CD8-positive, alpha-beta memory T cell (primary cell): ENCODE data around the gene CSF1. TPM values are rescaled to one million over a fixed set of nuclear protein-coding genes. Genes with fewer than 3 reads are reported as not detected.
A peak's percentile ranks its signal among the peaks of the same experiment; 100 is the strongest.

ENCODE experiments used
- CTCF ChIA-PET: fragments of 350-600 bp; sonication (Branson Sonifier 250); formaldehyde crosslinking; loops from one replicate; lab custom pipeline; 2021; ENCODE audit warnings: antibody characterized with exemption; lab: Charles Lee
- POLR2A ChIA-PET: fragments of 350-600 bp; sonication (Branson Sonifier 250); formaldehyde crosslinking; loops from one replicate; lab custom pipeline; 2021; ENCODE audit warnings: antibody characterized with exemption; lab: Charles Lee
- DNase-seq, 5 donors: peaks; one replicate each; pipeline versions ENCODE4 v3.0.0 to v3.0.0-alpha.2; 2020 to 2022; ENCODE audit warnings: mixed read lengths in 1 of 5
- H3K27ac ChIP-seq: one replicate; pipeline ENCODE4 v1.7.0; 2013; ENCODE audit warnings: low read depth, mild to moderate bottlenecking, low read length, moderate library complexity
- H3K27me3 ChIP-seq: 2 replicates; pipeline ENCODE4 v1.7.0; 2013; ENCODE audit warnings: low read length, mild to moderate bottlenecking; ENCODE audit not compliant: insufficient read depth, poor library complexity, severe bottlenecking
- H3K36me3 ChIP-seq: 2 replicates; pipeline ENCODE4 v1.7.0; 2013; ENCODE audit warnings: mild to moderate bottlenecking, low read length, moderate library complexity; ENCODE audit not compliant: insufficient read depth
- H3K4me1 ChIP-seq: 2 replicates; pipeline ENCODE4 v1.7.0; 2013; ENCODE audit warnings: mild to moderate bottlenecking, low read length, moderate library complexity; ENCODE audit not compliant: insufficient read depth
- H3K4me3 ChIP-seq: 2 replicates; pipeline ENCODE4 v1.7.0; 2013; ENCODE audit warnings: mild to moderate bottlenecking, low read length
- H3K9me3 ChIP-seq: 2 replicates; pipeline ENCODE4 v1.7.0; 2013; ENCODE audit warnings: mild to moderate bottlenecking, low read length
- H3K27ac Mint-ChIP-seq, 8 donors: one replicate each; pipeline ENCODE4 v1.8.0; 2020 to 2021; ENCODE audit warnings: mixed read lengths in 8 of 8, mild to moderate bottlenecking in 6 of 8, inconsistent platforms in 3 of 8, moderate library complexity in 3 of 8
- H3K27me3 Mint-ChIP-seq, 2 donors: one replicate each; pipeline ENCODE4 v1.8.0; 2020 to 2021; ENCODE audit warnings: mixed read lengths in 2 of 2, mild to moderate bottlenecking in 1 of 2, moderate library complexity in 1 of 2
- H3K36me3 Mint-ChIP-seq, 3 donors: one replicate each; pipeline ENCODE4 v1.8.0; 2020 to 2021; ENCODE audit warnings: mixed read lengths in 3 of 3, inconsistent platforms in 1 of 3, mild to moderate bottlenecking in 1 of 3
- H3K4me1 Mint-ChIP-seq, 3 donors: one replicate each; pipeline ENCODE4 v1.8.0; 2020 to 2021; ENCODE audit warnings: mixed read lengths in 3 of 3, inconsistent platforms in 1 of 3, mild to moderate bottlenecking in 1 of 3
- H3K4me3 Mint-ChIP-seq, 7 donors: one replicate each; pipeline ENCODE4 v1.8.0; 2020 to 2021; ENCODE audit warnings: mixed read lengths in 7 of 7, mild to moderate bottlenecking in 6 of 7, moderate library complexity in 4 of 7, inconsistent platforms in 2 of 7
- H3K9me3 Mint-ChIP-seq, 5 donors: one replicate each; pipeline ENCODE4 v1.8.0; 2020 to 2022; ENCODE audit warnings: mixed read lengths in 5 of 5, mild to moderate bottlenecking in 3 of 5, moderate library complexity in 2 of 5, inconsistent platforms in 1 of 5
- polyA plus RNA-seq: library from polyadenylated mRNA; unstranded; fragments of 300-500 nt; fragmentation: Illumina TruSeq; gene quantifications from one replicate; pipeline ENCODE4 v1.2.3, GENCODE V29; 2021
- total RNA-seq, 2 experiments: library from RNA; stranded (reverse); gene quantifications; one replicate each; pipeline ENCODE4 v1.2.3, GENCODE V29; 2021

CSF1 gene
- total and polyA plus RNA-seq, 3 experiments from 2014 or later: 5.6 to 87.8 (median 82.8) TPM

- no peak overlapping the region for H3K4me3 ChIP-seq
- DNase-seq: no peak
- H3K9me3 ChIP-seq: no peaks in the 10 kb centered on the region
- no peaks in the 10 kb centered on the region for H3K4me1 ChIP-seq
- Mint-ChIP-seq H3K27me3 (peaks cover 0 to 3% of the 10 kb centered on the region in 2 donors), H3K36me3 (peaks cover 11 to 54% (median 22%) of the 10 kb centered on the region in 3 donors), H3K27ac (peak overlapping the region in 1 of 8 donors; percentile 50), H3K4me1 (no peaks in the 10 kb centered on the region), H3K4me3 (no peak overlapping the region), H3K9me3 (no peaks in the 10 kb centered on the region)
- H3K27ac ChIP-seq: no peak overlapping the region
- no peaks in the 10 kb centered on the region for H3K36me3 ChIP-seq
- ChIA-PET CTCF (no interaction called here), POLR2A (no interaction called here)
- H3K27me3 ChIP-seq: no peaks in the 10 kb centered on the region
Observed at GRCh38 chr1:109927911-109928321, 17.3 kb downstream of the CSF1 start.

- Histone ChIP-seq H3K4me3 (no peak overlapping the region), H3K4me1 (no peaks in the 10 kb centered on the region), H3K27ac (no peak overlapping the region), H3K36me3 (no peaks in the 10 kb centered on the region), H3K9me3 (no peaks in the 10 kb centered on the region), H3K27me3 (no peaks in the 10 kb centered on the region)
- peaks cover 0 to 3% of the 10 kb centered on the region in 2 donors for H3K27me3 Mint-ChIP-seq
- no peak overlapping the region for H3K4me3 Mint-ChIP-seq
- ChIA-PET CTCF (no interaction called here), POLR2A (no interaction called here)
- H3K9me3 Mint-ChIP-seq: no peaks in the 10 kb centered on the region
- peaks cover 8 to 48% (median 19%) of the 10 kb centered on the region in 3 donors for H3K36me3 Mint-ChIP-seq
- no peak for DNase-seq
- no peak overlapping the region for H3K27ac Mint-ChIP-seq
- H3K4me1 Mint-ChIP-seq: peaks cover under 1 to 2% (median under 1%) of the 10 kb centered on the region in 3 donors
Observed at GRCh38 chr1:109928591-109929111, 18.0 kb downstream of the CSF1 start.

GRCh38 chr1:109929170-109929569 lies 18.5 kb downstream of the CSF1 start:
- no peak for DNase-seq
- no peaks in the 10 kb centered on the region for H3K9me3 Mint-ChIP-seq
- Histone ChIP-seq H3K36me3 (no peaks in the 10 kb centered on the region), H3K4me1 (no peaks in the 10 kb centered on the region), H3K9me3 (no peaks in the 10 kb centered on the region), H3K27ac (no peak overlapping the region), H3K4me3 (no peak overlapping the region), H3K27me3 (no peaks in the 10 kb centered on the region)
- H3K27ac Mint-ChIP-seq: no peak overlapping the region
- POLR2A ChIA-PET: no interaction called here
- peaks cover 0 to 3% of the 10 kb centered on the region in 2 donors for H3K27me3 Mint-ChIP-seq
- peaks cover 8 to 45% (median 17%) of the 10 kb centered on the region in 3 donors for H3K36me3 Mint-ChIP-seq
- CTCF ChIA-PET: no interaction called here
- H3K4me1 Mint-ChIP-seq: peaks cover 4 to 6% (median 4%) of the 10 kb centered on the region in 3 donors
- H3K4me3 Mint-ChIP-seq: no peak overlapping the region

GRCh38 chr1:109929588-109930251 lies 19.1 kb downstream of the CSF1 start:
- H3K9me3 Mint-ChIP-seq: no peaks in the 10 kb centered on the region
- CTCF ChIA-PET: no interaction called here

GRCh38 chr1:109930252-109930993 lies 19.8 kb downstream of the CSF1 start:
- ChIA-PET POLR2A (no interaction called here), CTCF (interaction anchor here (1.4 kb wide), 1 partner anchor 10 kb away, joined by 3 read pairs; no protein-coding TSS in a partner anchor)
- H3K27me3 Mint-ChIP-seq: peaks cover 0 to 2% of the 10 kb centered on the region in 2 donors
- H3K36me3 Mint-ChIP-seq: peaks cover 5 to 34% (median 17%) of the 10 kb centered on the region in 3 donors
- Histone ChIP-seq H3K4me1 (no peaks in the 10 kb centered on the region), H3K9me3 (no peaks in the 10 kb centered on the region), H3K27me3 (no peaks in the 10 kb centered on the region), H3K27ac (no peak overlapping the region), H3K4me3 (no peak overlapping the region), H3K36me3 (no peaks in the 10 kb centered on the region)
- H3K4me1 Mint-ChIP-seq: peaks cover 4 to 6% (median 4%) of the 10 kb centered on the region in 3 donors
- DNase-seq: no peak
- H3K4me3 Mint-ChIP-seq: no peak overlapping the region
- peaks cover 0 to 2% (median 0%) of the 10 kb centered on the region in 5 donors for H3K9me3 Mint-ChIP-seq
- H3K27ac Mint-ChIP-seq: peak overlapping the region in 1 of 8 donors; percentile 26

More at GRCh38 chr1:109929588-109930251, 19.1 kb downstream of the CSF1 start:
- H3K27me3 Mint-ChIP-seq: peaks cover 0 to 1% of the 10 kb centered on the region in 2 donors
- no peak for DNase-seq
- no peaks in the 10 kb centered on the region for H3K27me3 ChIP-seq
- H3K27ac ChIP-seq: no peak overlapping the region
- no peak overlapping the region for H3K4me3 Mint-ChIP-seq
- no peaks in the 10 kb centered on the region for H3K36me3 ChIP-seq
- H3K4me1 ChIP-seq: no peaks in the 10 kb centered on the region
- no peak overlapping the region for H3K4me3 ChIP-seq
- H3K36me3 Mint-ChIP-seq: peaks cover 8 to 41% (median 15%) of the 10 kb centered on the region in 3 donors
- POLR2A ChIA-PET: no interaction called here
- no peak overlapping the region for H3K27ac Mint-ChIP-seq
- no peaks in the 10 kb centered on the region for H3K9me3 ChIP-seq
- peaks cover 4 to 6% (median 4%) of the 10 kb centered on the region in 3 donors for H3K4me1 Mint-ChIP-seq

- Mint-ChIP-seq H3K27ac (no peak overlapping the region), H3K36me3 (peaks cover 1 to 26% (median 16%) of the 10 kb centered on the region in 3 donors), H3K4me3 (no peak overlapping the region), H3K27me3 (peaks cover 0 to 1% of the 10 kb centered on the region in 2 donors), H3K9me3 (peaks cover 0 to 9% (median 4%) of the 10 kb centered on the region in 5 donors), H3K4me1 (peaks cover 4 to 6% (median 4%) of the 10 kb centered on the region in 3 donors)
- POLR2A ChIA-PET: no interaction called here
- Histone ChIP-seq H3K27ac (no peak overlapping the region), H3K9me3 (no peaks in the 10 kb centered on the region), H3K36me3 (no peaks in the 10 kb centered on the region), H3K4me1 (no peaks in the 10 kb centered on the region), H3K27me3 (no peaks in the 10 kb centered on the region), H3K4me3 (no peak overlapping the region)
- DNase-seq: no peak
- CTCF ChIA-PET: interaction anchor here (1.4 kb wide), 1 partner anchor 10 kb away, joined by 3 read pairs; no protein-coding TSS in a partner anchor
Observed at GRCh38 chr1:109931189-109931731, 20.6 kb downstream of the CSF1 start.

GRCh38 chr1:109931911-109932636 lies 21.4 kb downstream of the CSF1 start:
- H3K4me1 Mint-ChIP-seq: peaks cover 4 to 6% (median 4%) of the 10 kb centered on the region in 3 donors
- Histone ChIP-seq H3K27me3 (no peaks in the 10 kb centered on the region), H3K4me3 (no peak overlapping the region), H3K27ac (no peak overlapping the region), H3K4me1 (no peaks in the 10 kb centered on the region), H3K9me3 (no peaks in the 10 kb centered on the region), H3K36me3 (no peaks in the 10 kb centered on the region)
- DNase-seq: no peak
- peaks cover 5 to 15% (median 11%) of the 10 kb centered on the region in 5 donors for H3K9me3 Mint-ChIP-seq
- no peak overlapping the region for H3K4me3 Mint-ChIP-seq
- CTCF ChIA-PET: interaction anchor here (1.4 kb wide), 1 partner anchor 11 kb away, joined by 3 read pairs; no protein-coding TSS in a partner anchor
- peaks cover 0 to 1% of the 10 kb centered on the region in 2 donors for H3K27me3 Mint-ChIP-seq
- H3K36me3 Mint-ChIP-seq: peaks cover 1 to 20% (median 13%) of the 10 kb centered on the region in 3 donors
- POLR2A ChIA-PET: no interaction called here
- H3K27ac Mint-ChIP-seq: peak overlapping the region in 3 of 8 donors; percentile 6 to 38 (median 22)
